Astrocyte of the spinal cord (primary cell): ENCODE results near the gene CETN1.

ENCODE experiments used
- DNase-seq: peaks from one replicate; pipeline ENCODE4 v3.0.0; 2011; ENCODE audit warnings: low read depth, low spot score
- H3K4me3 ChIP-seq: 2 replicates; pipeline ENCODE4 v1.5.1; 2011; ENCODE audit warnings: low read depth, mild to moderate bottlenecking, low read length, moderate library complexity
- in situ Hi-C: cut with HindIII; loops from 2 replicates; pipeline ENCODE4 v1.10.0; 2017; ENCODE audit warnings: low sequenced_read_pairs
- TF ChIP-seq, protein P1 (sequence below): IDR thresholded peaks from 2 replicates; pipeline ENCODE4 v1.5.1; 2012; ENCODE audit warnings: low read depth, mild to moderate bottlenecking, low read length, inconsistent platforms

The CETN1 gene

GRCh38 chr18:574865-575645 is 5.1 kb upstream of the CETN1 start:
- DNase-seq, result no peak
- in situ Hi-C loops, result no loop called here
- H3K4me3 ChIP-seq, result no peak overlapping the region
- TF ChIP-seq, protein P1, sequence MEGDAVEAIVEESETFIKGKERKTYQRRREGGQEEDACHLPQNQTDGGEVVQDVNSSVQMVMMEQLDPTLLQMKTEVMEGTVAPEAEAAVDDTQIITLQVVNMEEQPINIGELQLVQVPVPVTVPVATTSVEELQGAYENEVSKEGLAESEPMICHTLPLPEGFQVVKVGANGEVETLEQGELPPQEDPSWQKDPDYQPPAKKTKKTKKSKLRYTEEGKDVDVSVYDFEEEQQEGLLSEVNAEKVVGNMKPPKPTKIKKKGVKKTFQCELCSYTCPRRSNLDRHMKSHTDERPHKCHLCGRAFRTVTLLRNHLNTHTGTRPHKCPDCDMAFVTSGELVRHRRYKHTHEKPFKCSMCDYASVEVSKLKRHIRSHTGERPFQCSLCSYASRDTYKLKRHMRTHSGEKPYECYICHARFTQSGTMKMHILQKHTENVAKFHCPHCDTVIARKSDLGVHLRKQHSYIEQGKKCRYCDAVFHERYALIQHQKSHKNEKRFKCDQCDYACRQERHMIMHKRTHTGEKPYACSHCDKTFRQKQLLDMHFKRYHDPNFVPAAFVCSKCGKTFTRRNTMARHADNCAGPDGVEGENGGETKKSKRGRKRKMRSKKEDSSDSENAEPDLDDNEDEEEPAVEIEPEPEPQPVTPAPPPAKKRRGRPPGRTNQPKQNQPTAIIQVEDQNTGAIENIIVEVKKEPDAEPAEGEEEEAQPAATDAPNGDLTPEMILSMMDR, result no peak

- H3K4me3 ChIP-seq, result no peak overlapping the region
- TF ChIP-seq, protein P1, result no peak
- DNase-seq, result no peak
- in situ Hi-C loops, result no loop called here
Measured at GRCh38 chr18:576924-577323, 3.3 kb upstream of the CETN1 start.

DNA sequence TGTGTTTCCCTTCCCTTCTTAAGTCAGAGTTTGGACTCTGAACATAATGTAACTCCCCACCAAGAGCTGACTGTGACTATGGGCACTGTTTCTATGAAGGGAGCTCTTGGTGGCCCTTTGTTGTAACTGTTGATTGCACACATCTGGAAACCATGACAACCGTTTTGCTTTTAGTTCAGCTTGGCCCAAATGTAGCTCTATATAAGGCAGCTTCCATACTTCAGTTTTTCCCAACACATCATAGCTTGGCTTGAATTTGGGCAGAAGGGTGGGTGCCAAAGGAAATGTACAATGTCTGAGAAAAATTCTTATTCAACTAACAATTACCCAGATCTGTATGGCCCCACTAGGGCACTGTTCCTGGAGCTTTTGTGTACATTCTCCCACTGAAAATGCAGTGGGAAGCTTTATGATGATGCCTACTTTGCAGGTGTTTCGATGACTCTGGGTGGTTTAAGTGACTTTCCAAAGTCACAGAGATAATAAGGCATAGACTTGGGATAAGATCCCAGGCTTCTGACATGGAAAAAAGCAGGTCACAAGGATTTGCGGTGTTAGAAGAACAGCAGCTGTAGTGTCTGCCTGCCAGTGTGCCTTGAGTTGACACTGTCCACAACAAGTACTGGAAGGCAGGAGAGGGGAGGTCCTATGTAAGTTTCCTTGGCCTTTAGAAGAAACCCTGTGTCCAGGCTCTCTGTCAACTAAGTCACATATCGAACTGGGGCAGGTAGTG is 2.4 kb upstream of the CETN1 start:
- DNase-seq, result no peak
- TF ChIP-seq, protein P1, result no peak
- in situ Hi-C loops, result no loop called here
- no peak overlapping the region for H3K4me3 ChIP-seq

GRCh38 chr18:579238-579637 is 942 bp upstream of the CETN1 start:
- DNase-seq, result no peak
- in situ Hi-C loops, result no loop called here
- no peak overlapping the region for H3K4me3 ChIP-seq
- TF ChIP-seq, protein P1, result no peak

- no peak overlapping the region for H3K4me3 ChIP-seq
- in situ Hi-C loops, result no loop called here
- TF ChIP-seq, protein P1, result no peak
- no peak for DNase-seq
Measured at GRCh38 chr18:581096-581495, 916 bp downstream of the CETN1 start.

DNA sequence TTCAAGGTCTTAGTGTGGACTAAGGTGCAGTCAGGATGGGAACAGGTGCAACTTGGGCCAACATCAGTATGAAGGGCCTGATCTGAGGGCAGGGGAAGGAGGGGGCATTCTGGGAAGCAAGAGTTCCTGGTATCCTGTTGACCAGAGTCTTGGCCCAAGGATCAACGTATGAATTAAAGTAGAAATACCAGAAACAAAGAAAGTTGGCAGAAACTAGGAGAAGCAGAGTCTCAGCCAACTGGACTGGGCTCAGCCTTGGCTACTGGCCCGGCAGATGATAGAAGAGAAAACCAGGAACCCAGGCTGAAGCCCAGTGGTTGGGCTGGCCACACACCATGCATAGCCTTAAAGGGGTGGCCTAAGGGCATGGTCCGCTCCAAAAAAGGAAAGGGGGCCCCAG is 2.3 kb downstream of the CETN1 start:
- TF ChIP-seq, protein P1, result no peak
- in situ Hi-C loops, result no loop called here
- H3K4me3 ChIP-seq, result no peak overlapping the region
- no peak for DNase-seq
